Choroid plexus epithelial cell (primary cell): Measurements from ENCODE around the gene REEP1.

Experiments
- DNase-seq: peaks from one replicate; pipeline ENCODE4 v3.0.0-alpha.2; 2010; ENCODE audit warnings: low read depth
- H3K4me3 ChIP-seq: 2 replicates; pipeline ENCODE4 v1.5.1; 2011; ENCODE audit warnings: low read depth, mild to moderate bottlenecking, control low read depth, low read length, moderate library complexity
- TF ChIP-seq, protein P1 (sequence below): conservative IDR thresholded peaks from 2 replicates; pipeline ENCODE4 v1.5.1; 2011; ENCODE audit warnings: low read depth, mild to moderate bottlenecking, control low read depth, inconsistent platforms, low read length, moderate library complexity

The REEP1 gene

DNA sequence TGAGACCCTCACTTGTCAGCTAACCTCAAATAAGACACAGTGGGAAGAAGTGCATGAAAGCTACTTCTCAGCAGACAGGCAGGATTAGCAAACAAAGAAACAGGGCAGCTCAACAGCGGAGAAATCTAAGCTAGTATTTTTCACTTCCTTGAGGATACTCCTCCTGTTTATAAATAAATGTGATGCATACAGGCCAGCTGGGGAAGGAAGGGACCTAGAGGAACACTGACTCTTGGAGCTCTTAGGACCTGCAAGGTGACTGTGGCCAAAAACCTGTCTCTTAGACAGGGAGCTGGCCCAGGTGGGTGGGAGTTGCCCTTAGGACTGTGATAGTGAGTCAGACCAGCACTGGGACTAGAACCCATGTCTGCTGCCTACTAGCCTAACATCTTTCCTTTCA, 4.8 kb downstream of the REEP1 start:
- DNase-seq = no peak
- TF ChIP-seq, protein P1, sequence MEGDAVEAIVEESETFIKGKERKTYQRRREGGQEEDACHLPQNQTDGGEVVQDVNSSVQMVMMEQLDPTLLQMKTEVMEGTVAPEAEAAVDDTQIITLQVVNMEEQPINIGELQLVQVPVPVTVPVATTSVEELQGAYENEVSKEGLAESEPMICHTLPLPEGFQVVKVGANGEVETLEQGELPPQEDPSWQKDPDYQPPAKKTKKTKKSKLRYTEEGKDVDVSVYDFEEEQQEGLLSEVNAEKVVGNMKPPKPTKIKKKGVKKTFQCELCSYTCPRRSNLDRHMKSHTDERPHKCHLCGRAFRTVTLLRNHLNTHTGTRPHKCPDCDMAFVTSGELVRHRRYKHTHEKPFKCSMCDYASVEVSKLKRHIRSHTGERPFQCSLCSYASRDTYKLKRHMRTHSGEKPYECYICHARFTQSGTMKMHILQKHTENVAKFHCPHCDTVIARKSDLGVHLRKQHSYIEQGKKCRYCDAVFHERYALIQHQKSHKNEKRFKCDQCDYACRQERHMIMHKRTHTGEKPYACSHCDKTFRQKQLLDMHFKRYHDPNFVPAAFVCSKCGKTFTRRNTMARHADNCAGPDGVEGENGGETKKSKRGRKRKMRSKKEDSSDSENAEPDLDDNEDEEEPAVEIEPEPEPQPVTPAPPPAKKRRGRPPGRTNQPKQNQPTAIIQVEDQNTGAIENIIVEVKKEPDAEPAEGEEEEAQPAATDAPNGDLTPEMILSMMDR = no peak
- no peak overlapping the region for H3K4me3 ChIP-seq

DNA sequence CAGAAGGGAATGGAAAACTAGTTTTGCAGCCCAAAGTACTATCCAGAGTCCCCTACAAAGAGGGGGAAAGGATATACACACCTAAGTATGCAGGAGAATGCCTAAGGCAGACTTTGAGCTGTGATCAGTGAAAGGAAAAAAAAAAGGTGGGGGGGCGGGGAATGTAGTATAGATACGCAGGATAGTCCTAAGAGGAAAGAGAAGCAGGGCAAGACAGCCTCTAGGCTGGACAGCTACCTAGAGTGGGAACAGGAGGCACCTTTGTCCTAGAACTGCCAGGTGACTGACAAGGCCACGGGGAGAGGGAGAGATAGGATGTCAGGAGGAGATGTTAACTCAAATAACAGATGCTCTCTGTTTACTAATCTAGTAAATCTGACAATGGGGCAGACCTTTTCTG, 6.0 kb downstream of the REEP1 start:
- DNase-seq = no peak
- TF ChIP-seq, protein P1 = no peak
- H3K4me3 ChIP-seq = no peak overlapping the region

DNA sequence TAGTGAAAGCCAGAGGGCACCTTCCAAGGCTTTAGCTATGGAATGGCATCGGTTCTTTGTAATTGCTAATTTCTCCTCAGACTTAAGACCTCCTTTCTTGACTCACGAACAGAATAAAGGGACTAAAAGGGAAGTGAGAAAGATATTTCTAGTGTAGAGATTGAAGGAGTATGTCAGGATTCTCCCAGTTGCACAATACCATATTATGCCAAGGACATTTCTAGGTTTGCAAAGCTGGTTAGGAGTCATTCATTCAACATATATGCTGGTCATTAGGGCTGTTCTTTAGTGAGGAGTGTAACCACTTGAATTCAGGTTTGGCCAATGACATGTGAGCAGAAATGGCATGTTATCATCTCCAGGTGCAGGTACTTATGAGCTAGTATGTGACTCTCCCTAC, 7.4 kb downstream of the REEP1 start:
- DNase-seq = no peak
- TF ChIP-seq, protein P1 = no peak
- no peak overlapping the region for H3K4me3 ChIP-seq

DNA sequence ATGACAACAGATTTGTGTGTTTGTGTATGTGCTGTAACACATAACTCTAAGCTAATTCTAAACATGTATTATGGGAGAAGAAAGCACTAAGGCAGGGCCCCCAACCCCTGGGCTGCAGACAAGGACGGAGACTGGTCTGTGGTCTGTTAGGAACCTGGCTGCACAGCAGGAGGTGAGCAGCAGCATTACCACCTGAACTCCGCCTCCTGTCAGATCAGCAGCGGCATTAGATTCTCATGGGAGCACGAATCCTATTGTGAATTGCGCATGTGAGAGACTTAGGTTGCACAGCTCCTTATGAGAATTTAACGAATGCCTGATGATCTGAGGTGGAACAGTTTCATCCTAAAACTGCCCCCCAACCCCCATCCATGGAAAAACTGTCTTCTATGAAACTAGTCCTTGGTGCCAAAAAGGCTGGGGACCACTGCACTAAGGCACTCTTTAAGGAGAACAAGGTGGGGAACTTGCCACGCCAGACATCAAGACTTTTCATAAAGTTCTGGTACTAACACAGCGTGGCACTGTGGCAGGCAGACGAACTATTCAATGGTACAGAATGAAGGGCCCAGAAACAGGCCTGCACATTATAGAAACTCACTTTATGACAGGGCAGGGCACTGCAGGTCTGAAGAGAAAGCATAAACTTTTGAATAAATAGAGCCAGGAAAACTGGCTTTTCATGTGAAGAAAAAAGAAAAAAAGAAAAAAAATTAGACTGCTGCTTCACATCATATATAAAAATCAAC, 14.0 kb downstream of the REEP1 start:
- no peak overlapping the region for H3K4me3 ChIP-seq
- no peak for DNase-seq
- TF ChIP-seq, protein P1 = no peak

DNA sequence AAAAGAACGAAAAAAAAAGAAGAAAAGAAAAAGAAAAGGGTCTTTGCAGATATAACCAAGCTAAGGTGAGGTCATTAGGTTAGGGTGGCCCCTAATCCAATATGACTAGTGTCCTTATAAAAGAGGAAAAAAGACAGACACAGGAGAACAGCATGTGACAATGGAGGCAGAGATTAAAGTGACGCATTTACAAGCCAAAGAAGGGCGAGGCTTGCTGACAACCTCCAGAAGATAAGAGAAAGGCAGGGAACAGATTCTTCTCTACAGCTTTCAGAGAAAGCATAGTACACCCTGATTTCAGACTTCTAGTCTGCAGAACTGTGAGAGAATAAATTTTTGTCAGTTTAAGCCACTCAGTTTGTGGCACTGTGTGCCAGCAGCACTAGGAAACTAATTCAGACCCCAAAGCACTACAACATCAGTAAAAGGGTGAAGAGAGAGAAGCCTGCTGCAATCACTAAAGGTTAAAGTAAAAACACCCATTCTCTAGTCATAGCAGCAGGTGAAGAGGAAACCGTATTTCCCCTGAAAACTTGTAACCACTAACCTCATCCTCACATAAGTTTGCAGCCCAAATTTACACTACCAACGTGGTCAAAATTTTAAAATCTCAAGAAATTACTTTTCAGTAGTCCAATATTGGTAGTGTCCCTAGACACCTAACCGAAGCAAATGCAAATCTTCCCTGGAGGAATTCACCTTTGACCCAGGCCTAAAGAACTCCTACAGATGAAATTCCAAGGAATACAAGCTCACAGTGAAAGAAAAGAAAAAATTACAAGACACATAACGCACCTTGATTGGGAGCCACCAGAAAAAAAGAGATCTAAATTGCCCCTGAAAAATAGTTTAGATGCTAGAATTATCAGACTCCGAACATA, 17.5 kb downstream of the REEP1 start:
- TF ChIP-seq, protein P1 = no peak
- H3K4me3 ChIP-seq = no peak overlapping the region
- DNase-seq = no peak

DNA sequence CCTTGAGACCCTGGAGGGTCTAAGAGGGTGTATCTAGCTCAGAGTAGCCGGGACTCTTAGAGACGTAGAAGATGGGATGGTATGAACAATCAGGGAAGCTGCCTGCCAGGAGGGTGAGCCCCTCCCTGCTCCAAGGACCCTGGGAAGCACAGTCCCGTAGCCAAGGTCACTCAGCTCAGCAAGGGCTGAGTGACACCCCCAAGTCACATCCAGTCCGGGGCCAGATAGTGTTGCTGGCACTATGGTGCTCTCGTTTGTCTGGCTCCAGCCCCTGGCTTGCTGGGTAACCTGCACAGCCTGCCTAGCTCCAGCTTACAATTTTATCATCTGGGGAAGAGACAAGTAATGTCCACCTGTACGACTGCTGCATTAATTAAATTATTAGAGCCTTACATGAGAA, 22.3 kb downstream of the REEP1 start:
- TF ChIP-seq, protein P1 = no peak
- no peak for DNase-seq
- no peak overlapping the region for H3K4me3 ChIP-seq
